Right lobe of liver (tissue), 6 donors: ENCODE data around the gene NEGR1. TPM values are rescaled to one million over a fixed set of nuclear protein-coding genes. Genes with fewer than 3 reads are reported as not detected.

Source experiments
- ATAC-seq, 4 donors: fragments of 200-7000 bp; cut with Tn5 transposase; one replicate each; pipeline ENCODE4 v1.9.1; 2020; ENCODE audit warnings: mild to moderate bottlenecking in 4 of 4, moderate library complexity in 4 of 4
- DNase-seq, 3 donors: peaks; one replicate each; pipeline ENCODE4 v3.0.0-alpha.2; 2020
- H3K27ac ChIP-seq, 3 donors: fragments of 200-600 bp; one replicate each; pipeline ENCODE4 v1.8.0; 2022
- H3K27me3 ChIP-seq, 2 donors: fragments of 200-600 bp; one replicate each; pipeline ENCODE4 v1.8.0; 2022
- H3K36me3 ChIP-seq, 4 donors: fragments of 200-600 bp; sonication (generic) in 1 of 4; one replicate each; pipeline versions ENCODE4 v1.5.1 to v1.8.0; 2017 to 2022; ENCODE audit warnings: control low read depth in 1 of 4
- H3K4me1 ChIP-seq, 4 donors: fragments of 200-600 bp; sonication (generic) in 1 of 4; one replicate each; pipeline versions ENCODE4 v1.5.1 to v1.8.0; 2017 to 2022; ENCODE audit warnings: control low read depth in 1 of 4
- H3K4me3 ChIP-seq, 3 donors: fragments of 200-600 bp; one replicate each; pipeline ENCODE4 v1.8.0; 2022
- H3K9me3 ChIP-seq, 4 donors: fragments of 200-600 bp; sonication (generic) in 1 of 4; one replicate each; pipeline versions ENCODE4 v1.5.1 to v1.8.0; 2017 to 2022; ENCODE audit warnings: control low read depth in 1 of 4
- CTCF ChIP-seq, 4 donors: fragments of 200-600 bp in 3 of 4; fragments of 450-650 bp in 1 of 4; IDR thresholded peaks; one replicate each; pipeline versions ENCODE4 v1.5.1 to v1.8.0; 2016 to 2022; ENCODE audit warnings: antibody characterized with exemption in 4 of 4, mild to moderate bottlenecking in 2 of 4
- POLR2A ChIP-seq: fragments of 450-650 bp; IDR thresholded peaks from one replicate; pipeline ENCODE4 v1.6.1; 2017; ENCODE audit warnings: antibody characterized with exemption, mild to moderate bottlenecking
- WGBS: methylation state at CpG from one replicate; pipeline ENCODE4 v1.1.6; 2018; ENCODE audit warnings: low coverage, low lambda C conversion rate; ENCODE audit not compliant: insufficient coverage; ENCODE audit errors: missing lambda C conversion rate; 5-methylcytosine and 5-hydroxymethylcytosine counted together
- intact Hi-C, 2 donors: fragments of 100-400 bp; cut with DNase I; formaldehyde crosslinking; loops; one replicate each; pipeline versions ENCODE4 v1.11.2 to v1.14.1; 2022
- total RNA-seq, 6 experiments: library from RNA; depleted of rRNA in 2 of 6; stranded (reverse); fragments of >200 nt in 2 of 6; fragmentation: NEBNext Ultra II Directional in 3 of 6; extraction: Animal tissue kit (Norgen Biotek cat#: 25700) in 3 of 6; gene quantifications; one replicate each; pipeline versions ENCODE4 v1.1.0 to v1.2.4, GENCODE V29; 2016 to 2023
- donor health status: DM: no; HTN: yes; CAD: no.
- donor health status: DM: no; HTN: no; CAD: no.
- donor health status: DM: no; HTN: no; CAD: no.
- donor health status: DM: no; HTN: yes; CAD: no.
- donor health status: DM: no; HTN: yes; CAD: no.

The NEGR1 gene
- total RNA-seq, 6 experiments from 2014 or later = 0.02 to 0.31 (median 0.14) TPM

- intact Hi-C loops = no loop called here
- WGBS = 51% methylated on average over 2 of the region's 2 CpGs
- Histone ChIP-seq H3K27me3 (no peaks in the 10 kb centered on the region), H3K4me1 (no peaks in the 10 kb centered on the region), H3K4me3 (no peak overlapping the region), H3K9me3 (no peaks in the 10 kb centered on the region), H3K27ac (no peak overlapping the region), H3K36me3 (no peaks in the 10 kb centered on the region)
- no peak for ATAC-seq
- no peak for DNase-seq
- TF ChIP-seq POLR2A (no peak), CTCF (IDR thresholded peaks at IDR 0.05) (no peak)
Observed at GRCh38 chr1:72129869-72130268, 152.5 kb downstream of the NEGR1 start.

- DNase-seq (no peak), ATAC-seq (no peak)
- H3K27me3 ChIP-seq = no peaks in the 10 kb centered on the region
- WGBS = 71% methylated on average over 4 of the region's 4 CpGs
- H3K9me3 ChIP-seq = no peaks in the 10 kb centered on the region
- no peak overlapping the region for H3K27ac ChIP-seq
- H3K4me1 ChIP-seq = no peaks in the 10 kb centered on the region
- TF ChIP-seq POLR2A = no peak
- H3K4me3 ChIP-seq = no peak overlapping the region
- no peaks in the 10 kb centered on the region for H3K36me3 ChIP-seq
- intact Hi-C loops = no loop called here
Observed at GRCh38 chr1:72122099-72122880, 160.0 kb downstream of the NEGR1 start.

- Histone ChIP-seq H3K36me3 (no peaks in the 10 kb centered on the region), H3K4me1 (no peaks in the 10 kb centered on the region), H3K4me3 (no peak overlapping the region), H3K27me3 (no peaks in the 10 kb centered on the region), H3K27ac (no peak overlapping the region), H3K9me3 (no peaks in the 10 kb centered on the region)
- ATAC-seq = no peak
- no peak for TF ChIP-seq POLR2A
- TF ChIP-seq CTCF (IDR thresholded peaks at IDR 0.05) = no peak
- 62% methylated on average over 1 of the region's 1 CpG for WGBS
- DNase-seq = no peak
- intact Hi-C loops = no loop called here
Observed at GRCh38 chr1:72119491-72119890, 162.8 kb downstream of the NEGR1 start.

- intact Hi-C loops = no loop called here
- 53% methylated on average over 2 of the region's 2 CpGs for WGBS
- no peak for ATAC-seq
Observed at GRCh38 chr1:72117621-72118020, 164.7 kb downstream of the NEGR1 start.

More at GRCh38 chr1:72117621-72118020, 164.7 kb downstream of the NEGR1 start:
- DNase-seq = no peak
- H3K9me3 ChIP-seq = no peaks in the 10 kb centered on the region
- H3K4me3 ChIP-seq = no peak overlapping the region
- no peaks in the 10 kb centered on the region for H3K4me1 ChIP-seq
- no peaks in the 10 kb centered on the region for H3K36me3 ChIP-seq
- H3K27ac ChIP-seq = no peak overlapping the region
- TF ChIP-seq CTCF (IDR thresholded peaks at IDR 0.05) (no peak), POLR2A (no peak)
- no peaks in the 10 kb centered on the region for H3K27me3 ChIP-seq
